Hepatocyte (in vitro differentiated cells): ENCODE results near the gene KIAA0825.

Source experiments
- CTCF ChIP-seq: fragments of 200-600 bp; sonication (generic); IDR thresholded peaks from 2 replicates; pipeline ENCODE4 v1.5.1; 2016; ENCODE audit warnings: antibody characterized with exemption, mild to moderate bottlenecking; ENCODE audit not compliant: poor library complexity
- EZH2phosphoT487 ChIP-seq: fragments of 200-600 bp; sonication (generic); IDR thresholded peaks from one replicate; pipeline ENCODE4 v1.6.1; 2018; ENCODE audit warnings: antibody characterized with exemption, mild to moderate bottlenecking, low read depth, moderate library complexity; ENCODE audit not compliant: unreplicated experiment, severe bottlenecking

DNA sequence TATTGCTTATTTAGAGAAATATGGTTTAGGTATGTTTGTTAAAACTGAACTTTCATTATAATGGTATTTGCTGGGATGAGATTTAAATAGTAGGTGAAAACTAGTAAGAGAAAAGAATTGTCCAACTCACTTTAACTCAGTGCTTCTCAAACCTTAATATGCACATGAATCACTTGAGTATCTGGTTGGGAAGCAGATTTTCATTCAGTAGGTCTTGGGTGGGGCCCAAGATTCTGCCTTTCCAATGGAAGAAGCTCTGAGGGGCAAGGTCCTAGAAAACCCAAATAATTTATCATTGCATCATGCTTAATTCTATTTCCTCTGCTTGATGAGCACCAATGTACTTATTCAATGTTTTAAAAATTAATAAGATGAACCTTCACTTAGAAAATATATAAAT lies 262.6 kb downstream of the KIAA0825 start:
- TF ChIP-seq CTCF (no peak), EZH2phosphoT487 (no peak)
